H1 (cell line): ENCODE results near the gene TGM3. TPM values are rescaled to one million over a fixed set of nuclear protein-coding genes. Genes with fewer than 3 reads are reported as not detected.
A peak's percentile ranks its signal among the peaks of the same experiment; 100 is the strongest.

ENCODE experiments used
- CTCF ChIA-PET: fragments of 300-600 bp; sonication (Branson Sonifier 250); formaldehyde crosslinking; loops from one replicate; lab custom pipeline; 2021; ENCODE audit not compliant: partially characterized antibody; lab: Charles Lee
- POLR2A ChIA-PET: fragments of 300-600 bp; sonication (Branson Sonifier 250); formaldehyde crosslinking; loops from one replicate; lab custom pipeline; 2021; ENCODE audit warnings: inconsistent platforms; ENCODE audit not compliant: partially characterized antibody; lab: Charles Lee
- DNase-seq, 2 experiments: peaks; one replicate each; pipeline versions ENCODE4 v3.0.0 to v3.0.0-alpha.2; 2010 to 2022; ENCODE audit warnings: low spot score in 2 of 2, low read depth in 1 of 2, mixed read lengths in 1 of 2
- FAIRE-seq: peaks from 2 replicates; lab custom pipeline; 2011; peaks lifted over from hg19 to GRCh38; lab: Jason Lieb, UNC
- H2AFZ ChIP-seq: 2 replicates; pipeline ENCODE4 v1.8.1; 2012; ENCODE audit warnings: low read length, inconsistent platforms
- H2AK5ac ChIP-seq: 2 replicates; pipeline ENCODE4 v1.6.1; 2013; ENCODE audit warnings: low read depth, low read length
- H2BK120ac ChIP-seq: replicated peaks from 2 replicates; pipeline ENCODE3; 2013; ENCODE audit warnings: low read depth, low read length, inconsistent platforms
- H2BK12ac ChIP-seq: 2 replicates; pipeline ENCODE4 v1.6.1; 2013; ENCODE audit warnings: low read depth, low read length
- H2BK15ac ChIP-seq: 2 replicates; pipeline ENCODE4 v1.6.1; 2013; ENCODE audit warnings: low read length
- H2BK20ac ChIP-seq: 2 replicates; pipeline ENCODE4 v1.6.1; 2013; ENCODE audit warnings: low read length
- H2BK5ac ChIP-seq: 2 replicates; pipeline ENCODE4 v1.6.1; 2013; ENCODE audit warnings: low read depth, low read length
- H3K14ac ChIP-seq: 2 replicates; pipeline ENCODE4 v1.6.1; 2013; ENCODE audit warnings: inconsistent platforms; ENCODE audit not compliant: insufficient read length
- H3K18ac ChIP-seq: 2 replicates; pipeline ENCODE4 v1.6.1; 2013; ENCODE audit warnings: low read length; ENCODE audit errors: extremely low read depth
- H3K23ac ChIP-seq: 2 replicates; pipeline ENCODE4 v1.6.1; 2013; ENCODE audit warnings: inconsistent platforms; ENCODE audit not compliant: insufficient read length
- H3K23me2 ChIP-seq: 2 replicates; pipeline ENCODE4 v1.6.1; 2013; ENCODE audit warnings: low read depth, low read length
- H3K27ac ChIP-seq: 2 replicates; pipeline ENCODE4 v1.6.1; 2011; ENCODE audit warnings: low read depth, low read length, inconsistent platforms
- H3K27me3 ChIP-seq, 4 experiments: replicated peaks in 1 of 4; 1 replicate in 1 of 4; 2 replicates in 3 of 4; pipeline versions ENCODE4 v1.6.1 to v1.8.1; 2011 to 2013; ENCODE audit warnings: low read length in 3 of 4, mild to moderate bottlenecking in 3 of 4, inconsistent platforms in 2 of 4, mixed read lengths in 2 of 4, moderate library complexity in 1 of 4; ENCODE audit not compliant: control insufficient read depth in 3 of 4, insufficient read depth in 3 of 4; ENCODE audit errors: extremely low read depth in 1 of 4
- H3K36me3 ChIP-seq, 4 experiments: 2 replicates each; pipeline versions ENCODE4 v1.6.1 to v1.8.1; 2011 to 2013; ENCODE audit warnings: mild to moderate bottlenecking in 4 of 4, low read length in 3 of 4, moderate library complexity in 2 of 4, control low read depth in 1 of 4, inconsistent platforms in 1 of 4; ENCODE audit not compliant: insufficient read depth in 4 of 4, control insufficient read depth in 2 of 4
- H3K4ac ChIP-seq: replicated peaks from 2 replicates; pipeline ENCODE3; 2013; ENCODE audit warnings: low read length, low read depth, mixed read lengths, inconsistent platforms; ENCODE audit not compliant: insufficient read length
- H3K4me1 ChIP-seq, 4 experiments: replicated peaks in 1 of 4; 1 replicate in 1 of 4; 2 replicates in 3 of 4; pipeline versions ENCODE4 v1.6.1 to v1.8.1; 2011 to 2013; ENCODE audit warnings: low read length in 3 of 4, inconsistent platforms in 2 of 4, mixed read lengths in 1 of 4; ENCODE audit not compliant: insufficient read depth in 4 of 4, control insufficient read depth in 3 of 4
- H3K4me2 ChIP-seq, 2 experiments: 2 replicates each; pipeline versions ENCODE4 v1.6.1 to v1.8.1; 2011 to 2013; ENCODE audit warnings: low read depth in 2 of 2, low read length in 2 of 2, control low read depth in 1 of 2, inconsistent platforms in 1 of 2, mild to moderate bottlenecking in 1 of 2; ENCODE audit not compliant: insufficient read depth in 1 of 2
- H3K4me3 ChIP-seq, 4 experiments: fragments of 200-600, 300-600 bp in 1 of 4; sonication (generic), shearing (Covaris generic), sonication (Bioruptor Twin) in 1 of 4; 2 replicates each; pipeline versions ENCODE4 v1.5.1 to v1.8.1; 2011 to 2016; ENCODE audit warnings: low read length in 4 of 4, low read depth in 3 of 4, control low read depth in 2 of 4, inconsistent platforms in 2 of 4, mild to moderate bottlenecking in 2 of 4, mixed read lengths in 1 of 4, moderate library complexity in 1 of 4; ENCODE audit not compliant: insufficient read depth in 2 of 4; ENCODE audit errors: extremely low read depth in 1 of 4
- H3K56ac ChIP-seq: replicated peaks from 2 replicates; pipeline ENCODE3; 2013; ENCODE audit warnings: low read depth, mild to moderate bottlenecking, mixed read lengths, low read length, inconsistent platforms; ENCODE audit not compliant: insufficient read length
- H3K79me1 ChIP-seq: 2 replicates; pipeline ENCODE4 v1.6.1; 2013; ENCODE audit warnings: low read depth, low read length, control low read depth
- H3K79me2 ChIP-seq, 2 experiments: 2 replicates each; pipeline versions ENCODE4 v1.6.1 to v1.8.1; 2012 to 2013; ENCODE audit warnings: low read length in 2 of 2, mild to moderate bottlenecking in 2 of 2, inconsistent platforms in 1 of 2; ENCODE audit not compliant: insufficient read depth in 2 of 2, control insufficient read depth in 1 of 2
- H3K9ac ChIP-seq, 4 experiments: replicated peaks in 1 of 4; 1 replicate in 1 of 4; 2 replicates in 3 of 4; pipeline versions ENCODE4 v1.6.1 to v1.8.1; 2011 to 2013; ENCODE audit warnings: low read depth in 3 of 4, low read length in 3 of 4, control low read depth in 2 of 4, mild to moderate bottlenecking in 2 of 4, moderate library complexity in 2 of 4, inconsistent platforms in 1 of 4; ENCODE audit errors: extremely low read depth in 1 of 4
- H3K9me3 ChIP-seq, 2 experiments: 2 replicates each; pipeline versions ENCODE4 v1.6.1 to v1.8.1; 2012 to 2013; ENCODE audit warnings: mild to moderate bottlenecking in 2 of 2, moderate library complexity in 2 of 2, control low read depth in 1 of 2, inconsistent platforms in 1 of 2, low read depth in 1 of 2, low read length in 1 of 2, mixed read lengths in 1 of 2; ENCODE audit not compliant: insufficient read depth in 2 of 2
- H4K20me1 ChIP-seq, 2 experiments: replicated peaks in 1 of 2; 2 replicates each; pipeline versions ENCODE3 to v1.8.1; 2011 to 2013; ENCODE audit warnings: inconsistent platforms in 2 of 2, low read length in 2 of 2, mild to moderate bottlenecking in 1 of 2; ENCODE audit not compliant: insufficient read depth in 2 of 2, control insufficient read depth in 1 of 2
- H4K5ac ChIP-seq: 2 replicates; pipeline ENCODE4 v1.6.1; 2013; ENCODE audit warnings: low read length, low read depth, mixed read lengths, inconsistent platforms; ENCODE audit not compliant: insufficient read length
- H4K8ac ChIP-seq: 2 replicates; pipeline ENCODE4 v1.8.0; 2013; ENCODE audit warnings: mild to moderate bottlenecking, moderate library complexity, low read length, inconsistent platforms; ENCODE audit not compliant: insufficient read depth; ENCODE audit errors: extremely low read depth
- H4K91ac ChIP-seq: replicated peaks from 2 replicates; pipeline ENCODE3; 2013; ENCODE audit warnings: low read length, mixed read lengths, inconsistent platforms; ENCODE audit not compliant: insufficient read length
- BCL11A ChIP-seq, 2 experiments: IDR thresholded peaks; one replicate each; pipeline ENCODE4 v1.6.1; 2011; ENCODE audit warnings: low read depth in 2 of 2, low read length in 2 of 2, mild to moderate bottlenecking in 2 of 2
- CBX5 ChIP-seq: fragments of 300-800, 300-1000 bp; sonication (generic); IDR thresholded peaks from 2 replicates; pipeline ENCODE4 v1.7.1; 2016; ENCODE audit warnings: antibody characterized with exemption, low read length, low read depth
- CBX8 ChIP-seq: fragments of 300-800, 300-1000 bp; sonication (generic); IDR thresholded peaks from 2 replicates; pipeline ENCODE4 v1.7.1; 2016; ENCODE audit warnings: low read depth, low read length, borderline replicate concordance
- GABPA ChIP-seq: IDR thresholded peaks from 2 replicates; pipeline ENCODE4 v1.6.1; 2011; ENCODE audit warnings: mild to moderate bottlenecking, low read length, moderate library complexity, borderline replicate concordance; ENCODE audit not compliant: insufficient read depth
- JUN ChIP-seq: IDR thresholded peaks from 2 replicates; pipeline ENCODE4 v1.6.1; 2011; ENCODE audit warnings: low read depth, mild to moderate bottlenecking, improper control_type of control experiment, low read length
- KDM5A ChIP-seq: fragments of 200-600 bp; IDR thresholded peaks from 2 replicates; pipeline ENCODE4 v1.7.1; 2012; ENCODE audit warnings: mild to moderate bottlenecking, low read length, inconsistent platforms, mixed read lengths
- POU5F1 ChIP-seq: IDR thresholded peaks from 2 replicates; pipeline ENCODE4 v1.6.1; 2011; ENCODE audit warnings: low read depth, mild to moderate bottlenecking, low read length, moderate library complexity
- RAD21 ChIP-seq, 2 experiments: IDR thresholded peaks in 1 of 2; conservative IDR thresholded peaks in 1 of 2; 2 replicates each; pipeline ENCODE4 v1.6.1; 2011; ENCODE audit warnings: low read depth in 2 of 2, low read length in 2 of 2, improper control_type of control experiment in 1 of 2, inconsistent platforms in 1 of 2, mild to moderate bottlenecking in 1 of 2, moderate library complexity in 1 of 2
- SIRT6 ChIP-seq: IDR thresholded peaks from one replicate; pipeline ENCODE4 v1.7.1; 2012; ENCODE audit warnings: low read length, inconsistent platforms
- SP2 ChIP-seq: IDR thresholded peaks from 2 replicates; pipeline ENCODE4 v1.6.1; 2012; ENCODE audit warnings: mild to moderate bottlenecking, low read length, inconsistent platforms
- SP4 ChIP-seq: IDR thresholded peaks from 2 replicates; pipeline ENCODE4 v1.6.1; 2012; ENCODE audit warnings: low read length, inconsistent platforms
- TBP ChIP-seq: IDR thresholded peaks from 2 replicates; pipeline ENCODE4 v1.6.1; 2011; ENCODE audit warnings: low read depth, low read length, improper control_type of control experiment
- WGBS, 2 experiments: shearing (Covaris generic) in 1 of 2; methylation state at CpG; one replicate each; pipeline versions ENCODE4 v1.1.6 to v1.1.7; 2013 to 2015; ENCODE audit warnings: low lambda C conversion rate in 2 of 2, mixed read lengths in 2 of 2, inconsistent platforms in 1 of 2, low coverage in 1 of 2, missing lambda C conversion rate in 1 of 2; ENCODE audit not compliant: insufficient replicate concordance in 2 of 2, insufficient coverage in 1 of 2, insufficient read length in 1 of 2; ENCODE audit errors: extremely low coverage in 1 of 2, missing lambda C conversion rate in 1 of 2; 5-methylcytosine and 5-hydroxymethylcytosine counted together
- polyA plus RNA-seq, 7 experiments: library from polyadenylated mRNA; depleted of rRNA in 3 of 7; stranded (reverse) in 5 of 7; unstranded in 2 of 7; fragments of >200 nt in 5 of 7; fragments of 200-250 nt in 2 of 7; gene quantifications; 1 replicate in 5 of 7; 2 replicates in 1 of 7; 4 replicates in 1 of 7; pipeline versions ENCODE4 v1.2.1 to v1.2.3, GENCODE V29; 2011 to 2013; ENCODE audit warnings: missing spikeins in 2 of 7, mixed read lengths in 2 of 7
- total RNA-seq: library from RNA; stranded (reverse); fragmentation: NEBNext Ultra II Directional; extraction: Animal tissue kit (Norgen Biotek cat#: 25700); gene quantifications from 2 replicates; pipeline ENCODE4 v1.2.1, GENCODE V29; 2021
- TF ChIP-seq, protein P1 (sequence below): IDR thresholded peaks from 2 replicates; pipeline ENCODE4 v1.6.1; 2012; ENCODE audit warnings: low read length, inconsistent platforms

Gene TGM3
- total and polyA plus RNA-seq, 2 of the 8 experiments (the other 6 are each of a cell fraction or from before 2014, with no cell fraction given): 0.12 TPM; not detected in 1

DNA sequence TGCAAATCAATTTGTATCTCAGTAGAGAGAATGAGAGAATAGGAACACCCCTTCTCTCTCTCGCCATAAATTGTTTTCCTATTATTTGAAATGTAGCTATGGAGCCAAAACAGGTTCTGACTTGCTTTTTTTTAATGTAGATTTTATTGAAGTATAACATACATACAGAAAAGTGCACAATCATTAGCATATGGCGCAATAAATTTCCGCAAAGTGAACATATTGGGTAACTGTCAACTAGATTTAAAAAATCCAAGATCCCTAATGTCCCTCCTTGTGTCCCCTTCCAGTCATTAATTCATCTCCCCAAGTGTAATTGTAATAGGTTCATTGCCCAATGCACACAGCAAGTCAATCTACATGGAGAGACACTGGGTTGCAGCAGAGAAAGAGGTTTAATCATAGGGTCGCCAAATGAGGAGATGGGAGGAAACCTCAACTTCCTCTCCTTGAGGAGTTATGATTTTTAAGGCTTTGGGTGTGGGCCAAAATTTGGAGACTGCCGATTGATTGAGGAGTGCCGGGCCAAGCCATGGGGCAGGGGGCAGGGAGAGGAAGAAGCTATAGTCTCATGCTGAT, 43.3 kb upstream of the TGM3 start:
- H3K27me3 ChIP-seq: no peaks in the 10 kb centered on the region
- no peak overlapping the region for H2BK120ac ChIP-seq
- H2BK12ac ChIP-seq: no peak overlapping the region
- H3K79me2 ChIP-seq: no peaks in the 10 kb centered on the region
- H3K18ac ChIP-seq: no peak overlapping the region
- 0 out of 4 replicates have a peak overlapping the region, but pooled peaks of 1 of the 2 experiments have one; percentile 14 for H3K4me2 ChIP-seq
- FAIRE-seq (no peak), DNase-seq (no peak)
- H3K14ac ChIP-seq: no peak overlapping the region
- H2BK5ac ChIP-seq: no peak overlapping the region
- no peaks in the 10 kb centered on the region for H4K20me1 ChIP-seq
- H2AK5ac ChIP-seq: no peak overlapping the region
- no peak overlapping the region for H3K4me3 ChIP-seq
- no peaks in the 10 kb centered on the region for H3K9me3 ChIP-seq
- H3K23me2 ChIP-seq: no peaks in the 10 kb centered on the region
- CTCF ChIA-PET: no interaction called here
- 87% methylated on average over 6 of the region's 6 CpGs; no CpG with 5 or more reads in 1 of the 2 experiments for WGBS, 2 experiments
- H2BK20ac ChIP-seq: no peak overlapping the region
- peaks cover 0 to 4% (median 3%) of the 10 kb centered on the region in 4 experiments; a peak in 3 of 7 replicates for H3K4me1 ChIP-seq
- no peak overlapping the region for H3K56ac ChIP-seq
- H3K23ac ChIP-seq: no peak overlapping the region
- POLR2A ChIA-PET: no interaction called here
- no peak overlapping the region for H3K9ac ChIP-seq
- H4K8ac ChIP-seq: no peak overlapping the region
- H3K4ac ChIP-seq: no peak overlapping the region
- H4K91ac ChIP-seq: no peak overlapping the region
- H2AFZ ChIP-seq: no peak overlapping the region
- no peaks in the 10 kb centered on the region for H3K79me1 ChIP-seq
- H3K36me3 ChIP-seq: no peaks in the 10 kb centered on the region
- H3K27ac ChIP-seq: no peak overlapping the region
- no peak overlapping the region for H2BK15ac ChIP-seq
- no peak overlapping the region for H4K5ac ChIP-seq
- TF ChIP-seq SIRT6 (no peak), TBP (no peak), CBX5 (no peak), SP4 (no peak), CBX8 (no peak), SP2 (no peak), RAD21 (IDR thresholded peaks at IDR 0.05 in 1 of 2, conservative IDR thresholded peaks at IDR 0.05 in 1 of 2; ENCODE audit: low read depth in 2 of 2, low read length in 2 of 2) (no peak), JUN (no peak), BCL11A (IDR thresholded peaks at IDR 0.05; ENCODE audit: low read depth in 2 of 2, low read length in 2 of 2) (no peak), GABPA (no peak), KDM5A (no peak), POU5F1 (no peak)
- TF ChIP-seq, protein P1, sequence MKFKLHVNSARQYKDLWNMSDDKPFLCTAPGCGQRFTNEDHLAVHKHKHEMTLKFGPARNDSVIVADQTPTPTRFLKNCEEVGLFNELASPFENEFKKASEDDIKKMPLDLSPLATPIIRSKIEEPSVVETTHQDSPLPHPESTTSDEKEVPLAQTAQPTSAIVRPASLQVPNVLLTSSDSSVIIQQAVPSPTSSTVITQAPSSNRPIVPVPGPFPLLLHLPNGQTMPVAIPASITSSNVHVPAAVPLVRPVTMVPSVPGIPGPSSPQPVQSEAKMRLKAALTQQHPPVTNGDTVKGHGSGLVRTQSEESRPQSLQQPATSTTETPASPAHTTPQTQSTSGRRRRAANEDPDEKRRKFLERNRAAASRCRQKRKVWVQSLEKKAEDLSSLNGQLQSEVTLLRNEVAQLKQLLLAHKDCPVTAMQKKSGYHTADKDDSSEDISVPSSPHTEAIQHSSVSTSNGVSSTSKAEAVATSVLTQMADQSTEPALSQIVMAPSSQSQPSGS: no peak
